Measurements from ENCODE around the gene FAM20A. TPM values are rescaled to one million over a fixed set of nuclear protein-coding genes. Genes with fewer than 3 reads are reported as not detected.
A peak's percentile ranks its signal among the peaks of the same experiment; 100 is the strongest.

FAM20A gene
- total RNA-seq, 6 experiments from 2014 or later: 28.2 to 86.0 (median 45.0) TPM

DNA sequence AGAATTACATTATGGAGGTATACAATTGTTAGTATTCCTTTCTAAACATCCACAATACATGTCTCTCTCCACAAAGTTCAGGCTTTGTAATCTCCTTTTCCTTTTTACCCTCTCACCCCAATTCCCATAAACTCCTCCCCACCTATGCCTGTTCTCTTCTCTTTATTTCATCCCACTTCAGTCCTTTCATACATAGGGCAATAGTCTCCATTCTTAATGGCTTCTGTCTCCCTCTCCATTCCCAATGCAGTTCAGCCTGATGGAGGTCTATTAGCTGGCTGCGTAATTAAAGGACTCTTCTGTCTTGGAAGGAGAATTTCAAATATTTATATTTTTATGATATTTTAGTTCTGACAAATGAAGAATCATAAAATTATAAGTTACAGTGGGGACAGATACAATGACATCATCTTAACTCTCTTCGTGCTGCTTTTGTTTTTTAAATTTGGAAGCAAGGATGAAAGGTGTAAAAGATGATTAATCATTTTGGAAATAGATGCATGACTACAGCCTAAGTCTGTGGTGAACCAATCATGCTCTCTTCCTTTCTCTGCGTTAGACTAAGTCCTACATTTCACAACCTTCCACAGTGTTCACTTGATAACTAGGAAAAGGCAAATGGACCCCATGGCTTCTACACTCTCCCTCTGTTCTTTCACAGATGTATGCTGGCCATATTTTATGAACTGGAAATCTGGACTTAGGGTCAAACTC is 11.2 kb upstream of the FAM20A start:
- peak overlapping the region; percentile 27 to 86 (median 77) for H3K27ac ChIP-seq
- peaks cover 0 to 4% (median 0%) of the 10 kb centered on the region in 4 donors for H3K9me3 ChIP-seq
- no peaks in the 10 kb centered on the region for H3K27me3 ChIP-seq
- peaks cover 0 to 28% (median 10%) of the 10 kb centered on the region in 4 donors for H3K4me1 ChIP-seq
- H3K36me3 ChIP-seq: no peaks in the 10 kb centered on the region
- intact Hi-C loops (cut with DNase I): no loop called here
- peak; percentile 59 to 75 (median 62) for ATAC-seq
- WGBS (ENCODE audit: insufficient coverage, low coverage, low lambda C conversion rate, missing lambda C conversion rate): 39% methylated on average over 3 of the region's 3 CpGs
- TF ChIP-seq, protein P1, sequence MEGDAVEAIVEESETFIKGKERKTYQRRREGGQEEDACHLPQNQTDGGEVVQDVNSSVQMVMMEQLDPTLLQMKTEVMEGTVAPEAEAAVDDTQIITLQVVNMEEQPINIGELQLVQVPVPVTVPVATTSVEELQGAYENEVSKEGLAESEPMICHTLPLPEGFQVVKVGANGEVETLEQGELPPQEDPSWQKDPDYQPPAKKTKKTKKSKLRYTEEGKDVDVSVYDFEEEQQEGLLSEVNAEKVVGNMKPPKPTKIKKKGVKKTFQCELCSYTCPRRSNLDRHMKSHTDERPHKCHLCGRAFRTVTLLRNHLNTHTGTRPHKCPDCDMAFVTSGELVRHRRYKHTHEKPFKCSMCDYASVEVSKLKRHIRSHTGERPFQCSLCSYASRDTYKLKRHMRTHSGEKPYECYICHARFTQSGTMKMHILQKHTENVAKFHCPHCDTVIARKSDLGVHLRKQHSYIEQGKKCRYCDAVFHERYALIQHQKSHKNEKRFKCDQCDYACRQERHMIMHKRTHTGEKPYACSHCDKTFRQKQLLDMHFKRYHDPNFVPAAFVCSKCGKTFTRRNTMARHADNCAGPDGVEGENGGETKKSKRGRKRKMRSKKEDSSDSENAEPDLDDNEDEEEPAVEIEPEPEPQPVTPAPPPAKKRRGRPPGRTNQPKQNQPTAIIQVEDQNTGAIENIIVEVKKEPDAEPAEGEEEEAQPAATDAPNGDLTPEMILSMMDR (IDR thresholded peaks at IDR 0.05): no peak
- no peak for TF ChIP-seq POLR2A (IDR thresholded peaks at IDR 0.05)
- H3K4me3 ChIP-seq: no peak overlapping the region
- DNase-seq: no peak

DNA sequence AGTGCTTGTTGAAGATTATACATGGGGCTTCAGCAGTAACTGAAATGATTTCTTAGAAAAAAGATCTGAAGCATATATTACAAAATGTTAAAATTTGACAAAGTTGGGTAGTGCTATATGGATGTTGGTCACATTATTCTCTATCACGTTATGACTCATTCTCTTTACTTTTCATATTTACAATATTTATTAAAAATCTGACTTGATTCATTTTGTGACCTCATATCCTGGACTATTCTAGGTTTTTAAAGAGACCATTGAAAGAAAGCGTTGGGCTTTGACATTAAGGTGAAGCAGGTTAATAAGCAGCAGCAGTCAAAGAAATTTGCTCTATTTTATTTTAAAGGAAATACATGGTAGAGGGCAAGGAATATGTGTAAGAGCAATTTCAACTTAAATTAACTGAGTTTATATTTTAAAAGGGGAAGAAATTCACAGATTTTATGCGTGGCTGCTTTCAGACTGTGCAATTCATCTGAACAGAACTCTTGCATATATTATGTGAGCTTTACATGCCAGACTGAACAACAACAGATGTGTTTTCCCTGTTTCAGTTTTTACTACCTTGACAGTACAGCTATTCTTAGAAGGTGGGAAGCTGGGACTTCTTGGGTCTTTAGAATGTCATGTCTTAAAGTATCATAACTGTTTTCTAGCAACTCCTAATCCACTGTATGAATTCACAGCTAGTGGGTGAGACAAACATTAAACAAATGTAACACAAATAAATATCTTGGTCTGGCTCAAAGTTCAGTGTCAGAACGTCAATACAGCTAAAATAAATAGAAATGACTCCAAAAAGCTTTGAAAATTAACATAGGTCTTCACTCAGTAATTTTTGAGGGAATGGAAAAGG is 10.4 kb upstream of the FAM20A start:
- DNase-seq (no peak), ATAC-seq (peak; percentile 68 to 76 (median 72))
- H3K27me3 ChIP-seq: no peaks in the 10 kb centered on the region
- peaks cover 0 to 4% (median 0%) of the 10 kb centered on the region in 4 donors for H3K9me3 ChIP-seq
- no peaks in the 10 kb centered on the region for H3K36me3 ChIP-seq
- intact Hi-C loops (cut with DNase I): no loop called here
- no peak overlapping the region for H3K4me3 ChIP-seq
- H3K27ac ChIP-seq: peak overlapping the region; percentile 27 to 86 (median 77)
- peaks cover 0 to 36% (median 12%) of the 10 kb centered on the region in 4 donors for H3K4me1 ChIP-seq
- 25% methylated on average over 4 of the region's 4 CpGs for WGBS (ENCODE audit: insufficient coverage, low coverage, low lambda C conversion rate, missing lambda C conversion rate)
- no peak for TF ChIP-seq POLR2A (IDR thresholded peaks at IDR 0.05)
- TF ChIP-seq, protein P1 (IDR thresholded peaks at IDR 0.05): no peak

DNA sequence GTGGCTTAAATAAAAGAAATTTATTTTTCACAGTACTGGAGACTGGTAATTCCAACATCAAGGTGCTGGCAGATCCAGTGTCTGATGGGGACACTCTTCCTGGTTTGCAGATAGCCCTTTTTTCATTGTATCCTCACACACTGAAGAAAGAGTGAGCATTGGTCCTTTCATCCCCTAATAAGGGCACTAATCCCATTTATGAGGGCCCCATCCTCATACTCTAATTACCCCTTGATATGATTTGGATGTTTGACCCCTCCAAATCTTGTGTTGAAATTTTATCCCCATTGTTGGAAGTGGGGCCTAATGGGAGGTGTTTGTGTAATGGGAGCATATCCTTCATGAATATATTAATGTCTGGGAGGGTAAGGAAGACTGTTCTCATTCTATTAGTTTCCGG is 9.4 kb upstream of the FAM20A start:
- peaks cover 0 to 46% (median 13%) of the 10 kb centered on the region in 4 donors for H3K4me1 ChIP-seq
- no peaks in the 10 kb centered on the region for H3K27me3 ChIP-seq
- 100% methylated on average over 1 of the region's 1 CpG for WGBS (ENCODE audit: insufficient coverage, low coverage, low lambda C conversion rate, missing lambda C conversion rate)
- TF ChIP-seq POLR2A (IDR thresholded peaks at IDR 0.05): no peak
- TF ChIP-seq, protein P1 (IDR thresholded peaks at IDR 0.05): no peak
- DNase-seq (no peak), ATAC-seq (no peak)
- H3K36me3 ChIP-seq: no peaks in the 10 kb centered on the region
- no peak overlapping the region for H3K4me3 ChIP-seq
- H3K9me3 ChIP-seq: peaks cover 0 to 4% (median 0%) of the 10 kb centered on the region in 4 donors
- H3K27ac ChIP-seq: peak overlapping the region in 2 of 3 donors; percentile 77 to 86
- intact Hi-C loops (cut with DNase I): no loop called here

DNA sequence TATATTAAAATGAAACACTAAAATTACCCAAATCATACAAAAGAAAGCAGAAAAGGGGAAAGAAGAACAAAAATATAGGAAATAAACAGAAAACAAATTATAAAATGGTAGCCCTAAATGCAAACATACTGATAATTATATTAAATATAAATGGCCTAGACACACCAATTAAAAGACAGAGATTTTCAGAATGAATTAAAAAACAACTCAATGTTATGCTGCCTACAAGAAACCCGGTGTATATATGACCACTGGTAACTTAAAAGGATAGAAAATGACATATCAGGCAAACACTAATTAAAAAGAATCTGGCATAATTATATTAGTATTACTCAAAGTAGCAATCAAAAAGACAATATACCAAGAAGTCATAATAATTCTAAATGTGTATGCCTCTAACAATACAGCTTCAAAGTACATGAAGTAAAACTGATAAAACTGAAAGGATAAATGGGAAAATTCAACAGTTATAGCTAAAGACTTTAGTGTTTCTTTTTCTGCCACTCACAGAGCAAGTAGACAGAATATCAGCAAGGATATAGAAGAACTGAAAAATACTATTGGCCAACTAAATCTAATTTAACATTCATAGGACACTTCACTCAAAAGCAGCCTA is 7.5 kb upstream of the FAM20A start:
- no peak for TF ChIP-seq POLR2A (IDR thresholded peaks at IDR 0.05)
- TF ChIP-seq, protein P1 (IDR thresholded peaks at IDR 0.05): no peak
- WGBS (ENCODE audit: insufficient coverage, low coverage, low lambda C conversion rate, missing lambda C conversion rate): 69% methylated on average over 1 of the region's 1 CpG

More for the DNA sequence above, 7.5 kb upstream of the FAM20A start:
- ATAC-seq (no peak), DNase-seq (no peak)
- H3K27me3 ChIP-seq: no peaks in the 10 kb centered on the region
- peaks cover 0 to 39% (median 10%) of the 10 kb centered on the region in 4 donors for H3K4me1 ChIP-seq
- no peak overlapping the region for H3K27ac ChIP-seq
- peaks cover 0 to 4% (median 0%) of the 10 kb centered on the region in 4 donors for H3K9me3 ChIP-seq
- H3K4me3 ChIP-seq: no peak overlapping the region
- intact Hi-C loops (cut with DNase I): no loop called here
- H3K36me3 ChIP-seq: no peaks in the 10 kb centered on the region
